Measurements from ENCODE around the gene CACNA1B.

Gene CACNA1B

DNA sequence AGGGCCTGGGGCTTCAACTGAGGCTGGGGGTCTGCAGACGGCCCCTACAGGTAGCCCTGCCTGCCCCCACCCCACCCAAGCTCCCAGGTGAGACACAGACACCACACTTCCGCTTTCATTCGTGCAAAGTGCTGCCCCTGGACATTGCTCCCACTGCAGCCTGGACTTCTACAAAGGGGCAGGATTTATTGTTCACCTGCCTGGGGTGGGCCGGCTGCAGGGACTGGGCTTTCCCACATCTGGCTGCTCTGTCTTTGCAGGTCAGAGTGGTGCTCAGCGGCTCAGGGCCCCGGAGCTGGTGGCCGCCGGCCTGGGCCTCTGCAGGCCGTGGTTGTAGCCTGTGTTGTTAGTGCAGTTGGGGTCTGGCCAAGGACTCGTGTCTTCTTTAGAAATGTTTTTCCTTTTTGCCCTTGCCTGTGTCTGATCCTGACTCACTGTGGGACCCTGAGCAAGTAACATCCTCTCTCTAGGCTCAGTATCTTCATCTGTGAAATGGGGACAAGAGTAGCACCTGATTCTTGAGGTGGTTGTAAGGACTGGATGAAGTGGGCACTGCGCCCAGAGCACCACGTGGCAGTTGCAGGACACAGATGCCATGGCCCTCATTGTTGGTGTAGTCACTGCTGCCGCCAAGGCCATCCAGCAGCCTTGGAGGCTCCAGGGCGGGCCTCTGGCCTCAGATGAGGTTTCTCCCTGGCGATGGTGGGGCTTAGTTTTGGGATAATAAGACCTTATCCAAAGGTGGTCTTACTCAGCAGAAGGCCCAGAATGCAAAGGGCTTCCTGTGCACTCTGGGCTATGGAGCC lies 143.9 kb downstream of the CACNA1B start:
- no peak overlapping the region for H3K4me3 ChIP-seq (ENCODE audit: low read length)
- H3K9me3 ChIP-seq (ENCODE audit: low read length): no peaks in the 10 kb centered on the region
- H2AFZ ChIP-seq (ENCODE audit: low read depth, low read length): no peak overlapping the region
- H3K36me3 ChIP-seq (ENCODE audit: insufficient read depth, low read length): no peaks in the 10 kb centered on the region
- H3K4me1 ChIP-seq (ENCODE audit: insufficient read depth, low read length): no peaks in the 10 kb centered on the region
- H3K27me3 ChIP-seq (ENCODE audit: insufficient read depth, low read length): peaks cover 53% of the 10 kb centered on the region

DNA sequence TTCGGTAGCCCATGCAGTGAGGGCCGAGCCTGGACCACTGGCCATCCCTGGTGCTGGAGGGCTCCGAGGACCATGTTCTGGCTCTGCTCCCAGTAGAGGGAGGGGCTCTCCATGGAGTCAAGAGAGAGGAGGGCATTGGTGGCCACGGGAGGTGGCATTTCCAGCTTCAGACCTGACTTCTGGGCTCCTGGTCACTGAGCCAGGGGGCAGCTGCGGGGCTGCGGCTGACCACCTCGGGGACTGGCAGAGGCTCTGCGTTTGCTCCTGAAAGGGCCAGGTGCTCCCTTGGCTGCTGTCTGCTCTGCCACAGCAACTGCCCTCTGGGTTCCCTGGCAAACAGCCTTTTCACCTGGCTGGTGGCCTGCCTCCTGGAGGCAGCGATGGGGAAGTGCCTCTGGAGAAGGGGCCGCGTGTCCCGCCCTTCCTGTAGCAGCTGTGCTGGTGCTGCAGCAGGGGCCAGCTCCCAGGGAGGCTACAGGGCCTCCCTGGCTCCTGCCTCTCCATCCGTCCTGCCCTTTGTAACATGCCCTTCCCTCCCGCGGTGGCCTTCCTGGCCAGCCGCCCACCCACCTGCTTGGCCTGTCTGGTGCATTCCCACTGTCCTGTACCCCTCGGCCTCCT lies 144.6 kb downstream of the CACNA1B start:
- Histone ChIP-seq H3K4me1 (ENCODE audit: insufficient read depth, low read length) (no peaks in the 10 kb centered on the region), H2AFZ (ENCODE audit: low read depth, low read length) (no peak overlapping the region), H3K4me3 (ENCODE audit: low read length) (no peak overlapping the region), H3K36me3 (ENCODE audit: insufficient read depth, low read length) (no peaks in the 10 kb centered on the region), H3K27me3 (ENCODE audit: insufficient read depth, low read length) (peaks cover 50% of the 10 kb centered on the region), H3K9me3 (ENCODE audit: low read length) (no peaks in the 10 kb centered on the region)

DNA sequence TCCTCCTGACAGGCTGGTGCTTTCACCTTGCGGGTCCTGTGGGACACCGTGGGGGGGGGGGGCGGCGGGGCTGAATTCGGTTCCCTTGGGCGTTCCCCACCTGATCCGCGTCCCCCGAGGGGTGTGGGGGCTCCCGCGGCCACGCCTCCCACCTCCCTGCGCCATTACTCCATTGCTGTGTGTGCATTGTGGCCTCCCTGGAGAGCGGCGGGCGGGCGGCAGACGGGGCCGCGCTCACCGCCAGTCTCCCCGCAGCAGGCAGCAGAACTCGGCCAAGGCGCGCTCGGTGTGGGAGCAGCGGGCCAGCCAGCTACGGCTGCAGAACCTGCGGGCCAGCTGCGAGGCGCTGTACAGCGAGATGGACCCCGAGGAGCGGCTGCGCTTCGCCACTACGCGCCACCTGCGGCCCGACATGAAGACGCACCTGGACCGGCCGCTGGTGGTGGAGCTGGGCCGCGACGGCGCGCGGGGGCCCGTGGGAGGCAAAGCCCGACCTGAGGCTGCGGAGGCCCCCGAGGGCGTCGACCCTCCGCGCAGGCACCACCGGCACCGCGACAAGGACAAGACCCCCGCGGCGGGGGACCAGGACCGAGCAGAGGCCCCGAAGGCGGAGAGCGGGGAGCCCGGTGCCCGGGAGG lies 145.3 kb downstream of the CACNA1B start:
- Histone ChIP-seq H3K4me3 (ENCODE audit: low read length) (no peak overlapping the region), H2AFZ (ENCODE audit: low read depth, low read length) (no peak overlapping the region), H3K36me3 (ENCODE audit: insufficient read depth, low read length) (no peaks in the 10 kb centered on the region), H3K4me1 (ENCODE audit: insufficient read depth, low read length) (no peaks in the 10 kb centered on the region), H3K27me3 (ENCODE audit: insufficient read depth, low read length) (peaks cover 50% of the 10 kb centered on the region), H3K9me3 (ENCODE audit: low read length) (no peaks in the 10 kb centered on the region)

DNA sequence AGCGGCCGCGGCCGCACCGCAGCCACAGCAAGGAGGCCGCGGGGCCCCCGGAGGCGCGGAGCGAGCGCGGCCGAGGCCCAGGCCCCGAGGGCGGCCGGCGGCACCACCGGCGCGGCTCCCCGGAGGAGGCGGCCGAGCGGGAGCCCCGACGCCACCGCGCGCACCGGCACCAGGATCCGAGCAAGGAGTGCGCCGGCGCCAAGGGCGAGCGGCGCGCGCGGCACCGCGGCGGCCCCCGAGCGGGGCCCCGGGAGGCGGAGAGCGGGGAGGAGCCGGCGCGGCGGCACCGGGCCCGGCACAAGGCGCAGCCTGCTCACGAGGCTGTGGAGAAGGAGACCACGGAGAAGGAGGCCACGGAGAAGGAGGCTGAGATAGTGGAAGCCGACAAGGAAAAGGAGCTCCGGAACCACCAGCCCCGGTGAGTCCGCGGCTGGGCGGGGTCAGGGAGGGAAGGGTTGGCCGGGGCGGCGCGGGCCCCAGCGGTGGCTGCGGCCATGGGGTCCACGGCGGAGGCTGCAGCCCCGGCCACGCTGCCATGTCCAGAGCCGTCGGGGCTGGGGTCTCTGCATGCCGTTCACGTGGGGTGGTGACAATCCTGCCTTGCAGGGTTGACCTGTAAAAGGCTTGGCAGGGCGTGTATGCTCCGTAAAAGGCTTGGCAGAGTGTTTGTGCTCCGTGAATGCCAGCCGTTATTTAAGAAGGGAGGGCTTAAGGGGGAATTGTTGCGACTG lies 146.0 kb downstream of the CACNA1B start:
- Histone ChIP-seq H3K4me1 (ENCODE audit: insufficient read depth, low read length) (no peaks in the 10 kb centered on the region), H2AFZ (ENCODE audit: low read depth, low read length) (no peak overlapping the region), H3K27me3 (ENCODE audit: insufficient read depth, low read length) (peaks cover 50% of the 10 kb centered on the region), H3K4me3 (ENCODE audit: low read length) (no peak overlapping the region), H3K36me3 (ENCODE audit: insufficient read depth, low read length) (no peaks in the 10 kb centered on the region), H3K9me3 (ENCODE audit: low read length) (no peaks in the 10 kb centered on the region)

DNA sequence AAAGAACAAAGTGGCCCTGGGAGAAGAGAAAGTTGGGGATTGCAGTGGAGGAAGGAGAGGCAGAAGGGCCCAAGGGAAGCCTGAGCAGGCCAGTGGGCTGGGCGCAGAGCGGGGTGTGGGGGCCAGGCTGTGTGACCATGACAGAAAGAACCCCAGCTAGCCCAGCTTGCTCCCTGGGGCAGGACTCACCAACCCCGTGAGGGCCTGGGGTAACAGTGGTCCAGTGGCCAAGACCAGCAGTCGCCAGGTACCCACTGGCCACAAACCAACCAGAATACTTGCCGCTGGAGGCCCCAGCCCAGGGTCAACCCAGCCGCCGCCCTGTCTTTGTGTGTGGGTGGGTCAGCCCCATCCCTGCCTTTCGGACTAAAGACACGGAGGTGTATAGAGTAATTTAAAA lies 146.5 kb downstream of the CACNA1B start:
- peaks cover 50% of the 10 kb centered on the region for H3K27me3 ChIP-seq (ENCODE audit: insufficient read depth, low read length)
- H2AFZ ChIP-seq (ENCODE audit: low read depth, low read length): no peak overlapping the region
- H3K4me1 ChIP-seq (ENCODE audit: insufficient read depth, low read length): no peaks in the 10 kb centered on the region
- H3K9me3 ChIP-seq (ENCODE audit: low read length): no peaks in the 10 kb centered on the region
- H3K36me3 ChIP-seq (ENCODE audit: insufficient read depth, low read length): no peaks in the 10 kb centered on the region
- H3K4me3 ChIP-seq (ENCODE audit: low read length): no peak overlapping the region

DNA sequence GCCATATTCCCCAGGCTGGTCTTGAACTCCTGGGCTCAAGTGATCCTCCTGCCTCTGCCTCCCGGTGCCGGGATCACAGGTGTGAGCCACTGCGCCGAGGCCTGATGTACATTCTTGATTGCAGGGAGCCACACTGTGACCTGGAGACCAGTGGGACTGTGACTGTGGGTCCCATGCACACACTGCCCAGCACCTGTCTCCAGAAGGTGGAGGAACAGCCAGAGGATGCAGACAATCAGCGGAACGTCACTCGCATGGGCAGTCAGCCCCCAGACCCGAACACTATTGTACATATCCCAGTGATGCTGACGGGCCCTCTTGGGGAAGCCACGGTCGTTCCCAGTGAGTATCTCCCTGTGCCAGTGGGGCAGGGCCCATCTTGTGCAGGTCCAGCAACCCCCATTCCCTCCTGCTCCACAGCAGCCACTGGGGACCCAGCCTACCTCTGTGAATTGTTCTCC lies 147.3 kb downstream of the CACNA1B start:
- no peaks in the 10 kb centered on the region for H3K4me1 ChIP-seq (ENCODE audit: insufficient read depth, low read length)
- H2AFZ ChIP-seq (ENCODE audit: low read depth, low read length): no peak overlapping the region
- H3K27me3 ChIP-seq (ENCODE audit: insufficient read depth, low read length): peaks cover 50% of the 10 kb centered on the region
- no peaks in the 10 kb centered on the region for H3K36me3 ChIP-seq (ENCODE audit: insufficient read depth, low read length)
- no peaks in the 10 kb centered on the region for H3K9me3 ChIP-seq (ENCODE audit: low read length)
- H3K4me3 ChIP-seq (ENCODE audit: low read length): no peak overlapping the region

DNA sequence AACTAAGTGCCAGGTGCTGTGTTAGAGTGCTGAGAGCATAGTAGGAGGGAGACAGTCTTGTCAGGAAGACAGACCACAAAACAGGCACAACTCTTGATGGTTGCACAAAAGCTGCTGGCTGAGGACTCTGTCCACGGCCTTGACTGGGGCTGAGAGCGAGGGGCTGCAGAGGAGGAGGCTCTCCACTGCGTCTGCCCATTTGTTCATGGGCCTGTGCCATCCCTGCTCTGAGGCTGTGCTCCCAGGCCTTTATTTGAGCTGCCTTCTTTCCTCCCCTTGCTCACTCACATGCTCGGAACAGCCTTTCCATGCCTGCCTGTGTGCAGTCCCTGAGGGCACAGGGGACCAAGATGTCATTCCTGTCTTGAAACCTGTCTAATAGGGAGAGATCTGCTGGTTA lies 147.8 kb downstream of the CACNA1B start:
- H3K27me3 ChIP-seq (ENCODE audit: insufficient read depth, low read length): peaks cover 50% of the 10 kb centered on the region
- no peaks in the 10 kb centered on the region for H3K9me3 ChIP-seq (ENCODE audit: low read length)
- no peak overlapping the region for H2AFZ ChIP-seq (ENCODE audit: low read depth, low read length)
- H3K36me3 ChIP-seq (ENCODE audit: insufficient read depth, low read length): no peaks in the 10 kb centered on the region
- H3K4me3 ChIP-seq (ENCODE audit: low read length): no peak overlapping the region
- no peaks in the 10 kb centered on the region for H3K4me1 ChIP-seq (ENCODE audit: insufficient read depth, low read length)

DNA sequence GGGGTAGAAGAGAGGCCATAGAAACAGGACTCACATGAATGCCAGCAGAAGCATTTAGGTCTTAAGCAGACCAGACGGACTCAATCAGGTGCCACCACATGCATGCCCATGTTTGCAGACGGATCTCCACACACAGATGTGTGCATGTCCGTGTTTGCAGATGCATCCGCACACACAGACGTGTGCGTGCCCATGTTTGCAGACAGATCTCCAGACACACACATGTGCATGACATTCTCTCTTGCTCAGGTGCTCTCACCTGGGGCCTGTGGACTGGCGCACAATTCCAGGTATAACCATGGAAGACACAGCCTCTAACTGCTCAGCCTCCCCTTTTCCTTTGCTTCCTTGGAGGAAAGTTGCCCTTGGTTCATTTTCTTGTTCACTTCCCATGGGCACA lies 148.3 kb downstream of the CACNA1B start:
- Histone ChIP-seq H3K4me3 (ENCODE audit: low read length) (no peak overlapping the region), H3K36me3 (ENCODE audit: insufficient read depth, low read length) (no peaks in the 10 kb centered on the region), H3K4me1 (ENCODE audit: insufficient read depth, low read length) (no peaks in the 10 kb centered on the region), H3K27me3 (ENCODE audit: insufficient read depth, low read length) (peaks cover 45% of the 10 kb centered on the region), H3K9me3 (ENCODE audit: low read length) (no peaks in the 10 kb centered on the region), H2AFZ (ENCODE audit: low read depth, low read length) (no peak overlapping the region)

DNA sequence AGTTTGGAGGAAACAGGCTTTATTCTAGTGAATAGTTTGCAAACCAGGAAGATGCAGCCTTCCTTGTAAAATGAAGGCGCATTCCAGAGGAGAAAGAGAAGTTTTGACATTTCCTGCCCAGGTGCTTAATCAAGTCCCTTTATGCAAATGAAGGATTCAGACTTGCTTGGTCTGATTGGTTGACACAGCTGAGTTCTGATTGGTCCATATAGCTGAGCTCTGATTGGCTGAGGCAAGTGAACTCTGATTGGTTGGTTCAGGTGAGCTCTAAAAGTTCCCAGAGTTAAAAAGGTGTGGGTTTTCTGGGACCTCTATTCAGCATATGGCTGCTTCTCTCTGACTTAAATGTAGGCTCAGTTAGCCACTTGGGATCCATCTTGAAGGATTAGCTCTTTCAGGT lies 151.0 kb downstream of the CACNA1B start:
- H3K4me1 ChIP-seq (ENCODE audit: insufficient read depth, low read length): no peaks in the 10 kb centered on the region
- peaks cover 21% of the 10 kb centered on the region for H3K27me3 ChIP-seq (ENCODE audit: insufficient read depth, low read length)
- H3K9me3 ChIP-seq (ENCODE audit: low read length): no peaks in the 10 kb centered on the region
- no peak overlapping the region for H2AFZ ChIP-seq (ENCODE audit: low read depth, low read length)
- no peaks in the 10 kb centered on the region for H3K36me3 ChIP-seq (ENCODE audit: insufficient read depth, low read length)
- no peak overlapping the region for H3K4me3 ChIP-seq (ENCODE audit: low read length)

DNA sequence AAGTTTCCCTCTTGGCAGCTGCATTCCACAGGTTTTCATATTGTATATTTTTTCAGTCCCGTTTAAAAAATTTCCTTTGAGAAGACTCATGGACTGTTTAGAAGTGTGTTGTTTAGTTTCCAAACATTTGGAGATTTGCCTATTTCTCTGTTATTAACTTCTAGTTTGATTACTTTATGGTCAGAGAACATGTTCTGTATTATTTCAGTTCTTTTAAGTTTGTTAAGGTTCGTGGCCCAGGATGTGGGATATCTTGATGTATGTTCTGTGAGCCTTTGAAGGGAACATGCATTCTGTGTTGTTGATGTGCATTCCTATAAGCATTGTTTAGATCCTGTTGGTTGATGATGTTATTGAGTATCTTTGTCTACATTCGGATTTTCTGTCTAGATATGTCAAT lies 153.6 kb downstream of the CACNA1B start:
- Histone ChIP-seq H3K4me1 (ENCODE audit: insufficient read depth, low read length) (no peaks in the 10 kb centered on the region), H3K4me3 (ENCODE audit: low read length) (no peak overlapping the region), H3K27me3 (ENCODE audit: insufficient read depth, low read length) (no peaks in the 10 kb centered on the region), H3K9me3 (ENCODE audit: low read length) (no peaks in the 10 kb centered on the region), H3K36me3 (ENCODE audit: insufficient read depth, low read length) (no peaks in the 10 kb centered on the region), H2AFZ (ENCODE audit: low read depth, low read length) (no peak overlapping the region)

DNA sequence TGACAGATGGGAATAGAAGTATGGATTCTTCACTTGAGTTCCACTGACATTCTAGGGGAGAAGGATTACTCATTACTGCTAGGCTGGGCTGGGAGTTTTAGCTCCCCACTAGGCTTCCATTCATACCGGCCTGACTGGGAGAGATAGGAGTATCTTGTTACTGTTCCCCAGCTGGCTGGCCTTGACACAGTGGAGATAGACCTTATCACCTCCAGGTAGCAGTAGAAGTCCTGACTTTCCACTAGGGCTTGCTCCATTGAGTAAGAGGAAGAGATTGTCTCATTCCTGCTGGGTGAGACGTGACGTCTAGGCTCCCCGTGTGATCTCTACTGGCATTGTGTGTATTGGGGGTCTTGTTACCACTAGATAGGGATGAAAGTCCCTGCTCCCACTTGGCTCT lies 156.4 kb downstream of the CACNA1B start:
- H3K9me3 ChIP-seq (ENCODE audit: low read length): no peaks in the 10 kb centered on the region
- no peak overlapping the region for H3K4me3 ChIP-seq (ENCODE audit: low read length)
- H3K27me3 ChIP-seq (ENCODE audit: insufficient read depth, low read length): no peaks in the 10 kb centered on the region

DNA sequence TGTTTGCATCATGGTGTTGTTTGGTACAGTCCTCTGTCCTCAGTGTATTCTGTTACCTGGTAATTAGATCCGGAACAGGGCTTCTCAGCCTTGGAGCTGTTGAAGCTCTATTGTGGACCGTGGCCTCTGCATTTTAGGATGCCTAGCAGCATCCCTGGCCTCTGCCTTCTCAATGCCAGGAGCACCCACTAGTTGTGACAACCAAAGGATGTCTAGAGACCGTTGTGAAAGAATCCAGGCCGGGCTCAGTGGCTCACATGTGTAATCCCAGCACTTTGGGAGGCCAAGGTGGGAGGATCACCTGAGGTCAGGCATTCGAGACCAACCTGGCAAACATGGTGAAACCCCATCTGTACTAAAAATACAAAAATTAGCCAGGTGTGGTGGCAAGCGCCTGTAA lies 159.6 kb downstream of the CACNA1B start:
- H3K4me1 ChIP-seq (ENCODE audit: insufficient read depth, low read length): no peaks in the 10 kb centered on the region
- no peaks in the 10 kb centered on the region for H3K9me3 ChIP-seq (ENCODE audit: low read length)

More for the DNA sequence above, 156.4 kb downstream of the CACNA1B start:
- Histone ChIP-seq H3K4me1 (ENCODE audit: insufficient read depth, low read length) (no peaks in the 10 kb centered on the region), H2AFZ (ENCODE audit: low read depth, low read length) (no peak overlapping the region), H3K36me3 (ENCODE audit: insufficient read depth, low read length) (no peaks in the 10 kb centered on the region)

DNA sequence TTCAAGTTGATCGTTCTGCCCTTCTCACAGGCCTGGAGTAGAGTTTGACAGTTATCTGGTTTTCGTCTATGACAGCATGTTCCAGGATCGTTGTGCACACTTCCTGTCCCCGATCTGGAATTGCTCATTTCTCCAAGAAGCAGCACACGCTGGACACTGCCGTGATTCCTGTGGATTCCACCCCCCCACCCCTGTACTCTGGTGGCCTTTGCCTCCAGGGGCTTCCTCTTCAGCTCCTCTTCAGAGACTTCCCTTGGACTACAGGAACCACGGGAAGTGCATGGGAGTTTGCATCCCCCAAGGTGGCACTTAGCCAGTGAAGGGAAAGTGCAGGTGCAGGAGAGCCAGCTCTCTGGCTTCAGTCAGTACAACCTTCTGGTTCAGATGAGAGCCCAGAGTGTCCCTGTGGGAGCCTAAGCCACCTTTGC lies 160.7 kb downstream of the CACNA1B start:
- no peaks in the 10 kb centered on the region for H3K4me1 ChIP-seq (ENCODE audit: insufficient read depth, low read length)
- H3K9me3 ChIP-seq (ENCODE audit: low read length): no peaks in the 10 kb centered on the region
- no peaks in the 10 kb centered on the region for H3K36me3 ChIP-seq (ENCODE audit: insufficient read depth, low read length)
- H3K27me3 ChIP-seq (ENCODE audit: insufficient read depth, low read length): no peaks in the 10 kb centered on the region
- no peak overlapping the region for H2AFZ ChIP-seq (ENCODE audit: low read depth, low read length)
- no peak overlapping the region for H3K4me3 ChIP-seq (ENCODE audit: low read length)

More for the DNA sequence above, 159.6 kb downstream of the CACNA1B start:
- no peak overlapping the region for H3K4me3 ChIP-seq (ENCODE audit: low read length)
- no peaks in the 10 kb centered on the region for H3K27me3 ChIP-seq (ENCODE audit: insufficient read depth, low read length)
- no peaks in the 10 kb centered on the region for H3K36me3 ChIP-seq (ENCODE audit: insufficient read depth, low read length)
- no peak overlapping the region for H2AFZ ChIP-seq (ENCODE audit: low read depth, low read length)

All from neuron (in vitro differentiated cells).